IPS-20b (cell line): Measurements from ENCODE around the gene RIOK1.

Experiments used
- H3K27ac ChIP-seq: one replicate; pipeline ENCODE4 v1.5.1; 2013; ENCODE audit warnings: low read length
- H3K27me3 ChIP-seq: 2 replicates; pipeline ENCODE4 v1.6.1; 2013; ENCODE audit warnings: mild to moderate bottlenecking, low read length, inconsistent platforms; ENCODE audit not compliant: insufficient read depth
- H3K36me3 ChIP-seq: 2 replicates; pipeline ENCODE4 v1.6.1; 2013; ENCODE audit warnings: low read depth, mild to moderate bottlenecking, inconsistent platforms, low read length, moderate library complexity; ENCODE audit not compliant: insufficient read depth
- H3K4me1 ChIP-seq: 2 replicates; pipeline ENCODE4 v1.6.1; 2013; ENCODE audit warnings: mild to moderate bottlenecking, control low read depth, inconsistent platforms, low read length, moderate library complexity; ENCODE audit not compliant: insufficient read depth
- H3K4me3 ChIP-seq: 2 replicates; pipeline ENCODE4 v1.5.1; 2013; ENCODE audit warnings: mild to moderate bottlenecking, low read length, inconsistent platforms
- H3K9ac ChIP-seq: 2 replicates; pipeline ENCODE4 v1.6.1; 2013; ENCODE audit warnings: low read depth, mild to moderate bottlenecking, inconsistent platforms, low read length, moderate library complexity
- H3K9me3 ChIP-seq: 2 replicates; pipeline ENCODE4 v1.6.1; 2013; ENCODE audit warnings: mild to moderate bottlenecking, low read depth, low read length, inconsistent platforms; ENCODE audit not compliant: insufficient read depth

The RIOK1 gene

DNA sequence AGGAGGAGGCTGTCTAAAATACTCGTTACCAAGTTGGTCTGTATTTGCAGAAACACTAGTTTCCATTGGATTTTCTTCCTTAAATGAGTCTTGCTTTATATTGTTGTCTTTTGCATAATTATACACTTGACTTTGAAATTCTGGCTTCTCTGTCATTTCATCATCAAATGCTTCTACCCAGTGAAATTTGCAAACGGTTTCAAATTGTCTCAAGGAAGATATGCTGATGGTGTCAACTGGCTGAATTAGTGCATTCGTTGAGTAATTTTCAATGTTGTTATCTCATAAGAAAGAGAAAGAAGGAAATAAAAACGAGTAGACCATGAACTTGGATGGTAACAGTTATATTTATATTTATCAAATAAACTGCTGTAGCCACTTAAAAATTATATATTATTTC is 10.9 kb upstream of the RIOK1 start:
- H3K27ac ChIP-seq = no peak overlapping the region
- no peaks in the 10 kb centered on the region for H3K27me3 ChIP-seq
- H3K9ac ChIP-seq = no peak overlapping the region
- H3K36me3 ChIP-seq = no peaks in the 10 kb centered on the region
- H3K9me3 ChIP-seq = no peaks in the 10 kb centered on the region
- H3K4me1 ChIP-seq = no peaks in the 10 kb centered on the region
- no peak overlapping the region for H3K4me3 ChIP-seq

DNA sequence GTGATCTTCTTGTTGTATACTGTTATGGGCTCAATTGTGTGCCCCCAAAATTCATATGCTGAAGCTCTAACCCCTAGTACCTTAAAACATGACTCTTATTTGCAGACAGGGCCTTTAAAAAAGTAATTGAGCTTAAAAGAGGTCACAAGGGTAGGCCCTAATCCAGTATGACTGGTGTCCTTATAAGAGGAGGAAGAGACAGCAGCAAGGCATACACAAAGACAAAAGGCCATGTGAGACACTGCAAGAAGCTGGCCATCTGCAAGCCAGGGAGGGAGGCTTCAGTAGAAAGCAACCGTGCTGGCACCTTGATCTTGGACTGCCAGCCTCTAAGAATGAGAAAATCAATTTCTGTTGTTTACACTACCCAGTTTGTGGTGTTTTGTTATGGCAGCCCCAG is 8.5 kb upstream of the RIOK1 start:
- Histone ChIP-seq H3K9ac (no peak overlapping the region), H3K4me1 (no peaks in the 10 kb centered on the region)

DNA sequence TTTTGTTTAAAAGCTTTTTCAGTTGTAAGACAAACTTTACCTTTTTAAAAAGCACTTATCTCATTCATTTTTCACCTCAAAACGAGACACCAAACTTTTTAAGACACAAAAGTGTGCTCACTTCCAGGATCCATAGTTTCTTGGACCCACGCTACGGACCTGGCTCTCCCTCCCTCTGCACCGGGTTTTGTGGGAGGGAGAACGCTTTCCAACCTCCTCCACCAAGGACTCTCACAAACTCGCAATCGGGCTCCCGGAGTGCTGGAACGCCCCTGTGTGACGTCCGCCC is 502 bp upstream of the RIOK1 start:
- no peaks in the 10 kb centered on the region for H3K9me3 ChIP-seq
- peaks cover 12% of the 10 kb centered on the region for H3K36me3 ChIP-seq
- H3K4me3 ChIP-seq = peak overlapping the region; percentile 82
- H3K9ac ChIP-seq = peak overlapping the region; percentile 95
- peaks cover 14% of the 10 kb centered on the region; the same call in 1 of the 2 replicates for H3K4me1 ChIP-seq
- peak overlapping the region; percentile 87 for H3K27ac ChIP-seq
- no peaks in the 10 kb centered on the region for H3K27me3 ChIP-seq

More for the DNA sequence above, 8.5 kb upstream of the RIOK1 start:
- no peaks in the 10 kb centered on the region for H3K27me3 ChIP-seq
- H3K4me3 ChIP-seq = no peak overlapping the region
- no peaks in the 10 kb centered on the region for H3K36me3 ChIP-seq
- H3K27ac ChIP-seq = no peak overlapping the region
- no peaks in the 10 kb centered on the region for H3K9me3 ChIP-seq

DNA sequence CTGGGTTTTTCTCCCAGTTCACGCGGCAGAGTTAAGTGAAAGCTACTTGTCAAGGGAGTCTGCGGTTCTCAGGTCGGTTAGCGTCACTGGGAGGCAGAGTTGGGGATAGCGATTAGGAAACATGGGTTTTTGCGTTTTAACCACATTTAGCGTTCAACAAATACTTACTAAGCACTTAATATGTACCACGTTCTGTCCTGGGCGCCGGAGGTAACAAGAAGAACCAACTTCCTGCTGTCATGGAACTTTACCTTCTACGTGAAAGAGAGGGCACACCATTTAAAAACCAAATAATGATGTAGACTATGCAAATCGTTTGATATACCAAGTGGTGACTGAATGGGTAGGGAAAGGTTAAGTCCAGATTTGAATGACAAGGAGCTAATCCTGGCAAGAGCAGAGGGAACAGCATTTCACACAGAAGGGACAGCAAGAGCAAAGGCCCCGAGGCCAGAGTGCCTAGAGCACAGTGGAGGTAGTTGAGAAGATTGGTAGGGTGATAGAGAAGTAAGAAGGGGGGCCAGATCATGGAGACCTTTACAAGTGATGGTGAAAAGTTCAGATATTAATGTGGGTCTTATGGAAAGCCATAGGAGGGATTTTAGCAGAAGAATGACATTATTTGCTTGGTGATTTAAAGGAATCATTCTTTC is 744 bp downstream of the RIOK1 start:
- Histone ChIP-seq H3K36me3 (peaks cover 24% of the 10 kb centered on the region), H3K4me1 (peaks cover 14% of the 10 kb centered on the region; the same call in 1 of the 2 replicates), H3K9me3 (no peaks in the 10 kb centered on the region), H3K9ac (peak overlapping the region; percentile 95; the same call in 1 of the 2 replicates), H3K27me3 (no peaks in the 10 kb centered on the region), H3K4me3 (peak overlapping the region; percentile 82), H3K27ac (no peak overlapping the region)

DNA sequence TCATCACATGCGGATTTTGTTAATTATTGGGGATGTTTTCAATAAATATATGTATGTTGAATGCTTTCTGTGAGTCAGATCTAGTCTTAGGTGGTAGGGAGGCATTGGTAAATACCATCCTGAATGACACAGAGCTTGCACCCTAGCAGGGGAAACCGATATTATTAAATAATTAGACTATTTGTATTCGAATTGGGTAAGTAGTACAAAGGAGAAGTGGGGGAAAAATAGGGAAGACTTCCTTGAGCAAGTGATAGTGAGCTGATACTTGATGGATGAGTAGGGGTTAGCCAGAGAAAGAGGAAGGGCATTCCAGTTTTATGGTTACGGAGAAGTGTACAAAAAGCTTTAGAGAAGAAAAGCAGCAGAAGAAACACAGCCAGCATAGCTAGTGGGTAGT is 1.5 kb downstream of the RIOK1 start:
- peaks cover 32% of the 10 kb centered on the region for H3K36me3 ChIP-seq
- peak overlapping the region; percentile 82 for H3K4me3 ChIP-seq
- no peaks in the 10 kb centered on the region for H3K9me3 ChIP-seq
- H3K27ac ChIP-seq = no peak overlapping the region
- H3K27me3 ChIP-seq = no peaks in the 10 kb centered on the region
- H3K4me1 ChIP-seq = peaks cover 14% of the 10 kb centered on the region; the same call in 1 of the 2 replicates
- H3K9ac ChIP-seq = peak overlapping the region; percentile 95; the same call in 1 of the 2 replicates

DNA sequence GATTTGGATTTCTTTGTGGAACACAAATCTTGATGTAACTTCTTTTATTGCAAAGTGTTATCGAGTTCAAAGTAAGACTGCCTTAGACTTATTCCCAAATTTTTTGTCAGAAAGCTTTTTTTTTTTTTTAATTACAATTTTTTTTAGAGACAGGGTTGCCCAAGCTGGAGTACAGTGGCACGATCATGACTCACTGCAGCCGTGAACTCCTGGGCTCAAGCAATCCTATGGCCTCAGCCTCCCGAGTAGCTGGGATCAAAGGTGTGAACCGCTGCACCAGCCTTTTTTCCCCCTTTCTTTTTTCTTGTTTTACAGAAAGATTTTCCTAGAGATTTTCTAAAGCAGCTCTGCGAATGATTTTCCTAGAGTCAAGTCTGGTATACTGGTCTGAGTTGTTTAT is 2.8 kb downstream of the RIOK1 start:
- H3K27me3 ChIP-seq = no peaks in the 10 kb centered on the region
- peaks cover 14% of the 10 kb centered on the region; the same call in 1 of the 2 replicates for H3K4me1 ChIP-seq
- no peak overlapping the region for H3K27ac ChIP-seq
- no peak overlapping the region for H3K9ac ChIP-seq
- H3K9me3 ChIP-seq = no peaks in the 10 kb centered on the region
- peaks cover 43% of the 10 kb centered on the region for H3K36me3 ChIP-seq
- H3K4me3 ChIP-seq = no peak overlapping the region

DNA sequence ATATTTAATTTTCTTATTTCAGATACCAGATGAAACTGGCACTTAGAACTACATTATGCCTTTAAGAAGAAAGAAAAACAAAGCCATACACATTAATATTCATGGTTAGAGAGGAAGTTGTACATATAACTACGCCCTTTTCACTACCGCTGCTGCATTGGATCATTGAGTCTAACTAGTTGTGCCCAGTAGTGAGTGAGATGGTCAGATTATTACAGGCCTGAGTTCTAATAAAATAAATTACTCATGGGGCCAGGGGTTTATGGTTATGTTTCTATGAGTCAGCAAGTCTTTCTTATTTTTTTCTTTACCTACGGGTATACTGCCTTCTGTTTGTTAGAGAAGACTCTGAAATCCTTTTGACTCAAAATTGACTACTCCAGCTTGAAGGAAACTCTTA is 11.5 kb downstream of the RIOK1 start:
- H3K36me3 ChIP-seq = peaks cover 95% of the 10 kb centered on the region
- no peaks in the 10 kb centered on the region for H3K4me1 ChIP-seq
- H3K9me3 ChIP-seq = no peaks in the 10 kb centered on the region
- no peak overlapping the region for H3K4me3 ChIP-seq
- no peak overlapping the region for H3K27ac ChIP-seq
- H3K9ac ChIP-seq = no peak overlapping the region
- H3K27me3 ChIP-seq = no peaks in the 10 kb centered on the region

DNA sequence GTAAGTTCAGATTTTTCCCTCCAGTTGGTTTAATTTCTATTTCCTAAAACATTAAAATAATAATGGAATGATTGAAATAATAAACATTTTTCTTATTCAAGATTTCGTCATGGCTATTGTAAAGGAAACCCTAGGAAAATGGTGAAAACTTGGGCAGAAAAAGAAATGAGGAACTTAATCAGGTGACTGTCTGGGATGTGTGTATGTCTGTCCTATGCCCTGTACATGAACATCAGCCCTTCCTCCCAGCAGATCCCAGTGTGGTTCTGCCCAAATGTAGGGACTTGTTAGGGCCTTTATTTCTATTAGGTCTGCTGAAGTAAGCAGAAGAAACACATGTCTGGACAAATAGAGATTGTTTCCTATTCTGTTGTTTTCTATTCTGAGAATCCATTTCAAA is 13.1 kb downstream of the RIOK1 start:
- Histone ChIP-seq H3K9ac (no peak overlapping the region), H3K9me3 (no peaks in the 10 kb centered on the region), H3K27me3 (no peaks in the 10 kb centered on the region), H3K4me1 (no peaks in the 10 kb centered on the region), H3K4me3 (no peak overlapping the region), H3K36me3 (peaks cover 97% of the 10 kb centered on the region), H3K27ac (no peak overlapping the region)

DNA sequence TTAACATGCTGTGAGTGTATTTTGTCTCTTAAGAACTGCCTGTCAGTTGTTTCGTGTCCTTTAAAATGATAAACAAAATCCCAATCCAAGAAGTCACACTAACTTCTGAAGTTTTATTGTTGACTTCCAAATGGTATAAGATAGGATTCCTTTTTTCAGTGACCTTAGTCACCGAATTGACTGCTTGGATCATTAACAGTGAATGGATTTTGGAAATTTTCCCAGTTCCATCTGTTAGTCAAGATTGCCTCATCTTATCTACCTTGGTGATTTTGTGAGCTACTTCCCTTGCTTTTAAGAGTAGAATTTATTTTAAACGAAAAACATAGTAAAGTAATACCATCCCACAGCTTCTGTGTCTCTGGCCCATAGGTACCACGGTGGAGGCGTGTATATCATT is 14.9 kb downstream of the RIOK1 start:
- no peaks in the 10 kb centered on the region for H3K27me3 ChIP-seq
- peaks cover 95% of the 10 kb centered on the region for H3K36me3 ChIP-seq
- H3K4me1 ChIP-seq = no peaks in the 10 kb centered on the region
- no peak overlapping the region for H3K4me3 ChIP-seq
- no peak overlapping the region for H3K9ac ChIP-seq
- no peak overlapping the region for H3K27ac ChIP-seq
- no peaks in the 10 kb centered on the region for H3K9me3 ChIP-seq

DNA sequence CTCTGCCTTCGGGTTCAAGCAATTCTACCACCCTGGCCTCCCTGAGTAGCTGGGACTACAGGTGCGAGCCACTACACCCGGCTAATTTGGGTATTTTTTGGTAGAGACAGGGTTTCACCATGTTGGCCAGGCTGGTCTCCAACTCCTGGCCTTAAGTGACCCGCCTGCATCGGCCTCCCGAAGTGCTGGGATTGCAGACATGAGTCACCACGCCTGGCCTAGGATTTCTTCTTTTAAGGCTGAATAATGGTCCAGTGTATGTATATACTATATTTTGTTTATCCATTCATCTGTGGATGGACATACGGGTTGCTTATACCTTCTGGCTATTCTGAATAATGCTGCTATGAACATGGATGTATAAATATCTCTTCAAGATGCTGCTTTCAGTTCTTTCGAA is 17.1 kb downstream of the RIOK1 start:
- Histone ChIP-seq H3K9me3 (no peaks in the 10 kb centered on the region), H3K4me1 (no peaks in the 10 kb centered on the region), H3K36me3 (peaks cover 96% of the 10 kb centered on the region), H3K4me3 (no peak overlapping the region), H3K27me3 (no peaks in the 10 kb centered on the region), H3K9ac (no peak overlapping the region), H3K27ac (no peak overlapping the region)

DNA sequence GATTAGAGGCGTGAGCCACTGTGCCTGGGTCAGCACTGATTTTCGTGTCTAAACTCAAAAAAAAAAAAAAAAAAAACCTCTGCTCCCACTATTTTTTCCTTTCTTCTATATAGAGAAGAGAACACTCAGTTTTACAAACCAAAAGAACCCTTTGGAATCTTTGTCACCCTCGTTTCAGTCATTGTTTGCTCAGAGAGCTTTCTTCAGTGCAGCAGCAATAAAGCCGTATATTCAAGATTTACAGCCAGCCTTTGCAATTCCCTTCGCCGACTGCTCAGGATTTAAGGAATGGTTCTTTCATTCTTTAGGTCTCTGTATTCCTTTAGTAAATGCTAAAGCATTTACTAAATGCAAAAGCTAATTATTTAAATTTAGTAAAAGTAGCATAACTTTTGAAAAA is 20.1 kb downstream of the RIOK1 start:
- Histone ChIP-seq H3K27ac (no peak overlapping the region), H3K4me3 (no peak overlapping the region), H3K9ac (no peak overlapping the region), H3K27me3 (no peaks in the 10 kb centered on the region), H3K4me1 (peaks cover 9% of the 10 kb centered on the region; the same call in 1 of the 2 replicates), H3K9me3 (no peaks in the 10 kb centered on the region), H3K36me3 (peaks cover 94% of the 10 kb centered on the region)

DNA sequence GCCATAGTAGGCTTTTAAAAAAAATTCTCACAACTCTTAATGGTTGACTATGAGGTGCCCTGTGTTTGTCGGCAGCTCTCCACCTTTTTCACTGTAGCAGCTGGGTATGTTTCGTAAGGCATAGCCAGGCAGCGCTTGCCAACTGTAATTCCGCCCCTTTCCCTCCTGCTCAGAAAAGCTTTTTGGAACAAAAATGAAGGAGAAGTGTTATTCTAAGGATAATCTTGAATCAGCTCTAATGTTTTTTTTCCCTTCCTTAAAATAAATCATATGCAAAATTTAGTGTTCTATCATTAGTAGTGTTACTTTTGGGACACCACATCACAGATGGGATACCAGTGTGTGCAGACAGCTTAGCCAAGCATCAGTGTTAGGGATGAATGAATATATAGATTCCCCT is 21.2 kb downstream of the RIOK1 start:
- no peak overlapping the region for H3K4me3 ChIP-seq
- no peaks in the 10 kb centered on the region for H3K27me3 ChIP-seq
- H3K9me3 ChIP-seq = no peaks in the 10 kb centered on the region
- peaks cover 94% of the 10 kb centered on the region for H3K36me3 ChIP-seq
- no peak overlapping the region for H3K27ac ChIP-seq
- peaks cover 9% of the 10 kb centered on the region; the same call in 1 of the 2 replicates for H3K4me1 ChIP-seq
- no peak overlapping the region for H3K9ac ChIP-seq
